HPDE6-E6E7 (cell line): ENCODE data around the gene ELF1.
"Not testable (repeated sequence)": the region's sequence is repeated elsewhere in the genome, so short reads cannot be mapped to it uniquely, and the experiment has no call there.

Experiments used
- DNase-seq: peaks from one replicate; pipeline ENCODE4 v3.0.0; 2011; ENCODE audit warnings: missing footprints; ENCODE audit errors: extremely low spot score

The ELF1 gene

GRCh38 chr13:40940841-40941240, 78.3 kb downstream of the ELF1 start:
- DNase-seq: no peak

GRCh38 chr13:40933508-40934204, 85.5 kb downstream of the ELF1 start:
- no peak for DNase-seq

DNA sequence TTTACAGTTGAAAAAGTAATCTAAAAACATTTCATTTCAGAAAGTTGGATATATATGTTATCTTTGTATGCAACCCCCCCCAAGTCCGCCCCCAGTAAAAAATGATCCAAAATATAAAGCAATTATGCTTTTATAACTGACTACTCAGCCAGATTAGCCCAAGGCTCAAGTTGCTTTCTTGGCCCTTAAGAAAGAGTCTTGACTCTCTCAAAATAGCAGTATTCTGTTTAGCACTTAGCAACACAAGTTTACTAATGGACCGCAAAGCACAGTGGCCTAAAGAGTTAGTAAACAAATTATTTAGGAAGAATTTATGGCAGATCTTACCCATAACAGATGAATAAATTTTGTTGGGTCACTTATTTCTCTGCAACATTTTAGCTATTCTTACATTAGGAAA, 86.9 kb downstream of the ELF1 start:
- DNase-seq: no peak

DNA sequence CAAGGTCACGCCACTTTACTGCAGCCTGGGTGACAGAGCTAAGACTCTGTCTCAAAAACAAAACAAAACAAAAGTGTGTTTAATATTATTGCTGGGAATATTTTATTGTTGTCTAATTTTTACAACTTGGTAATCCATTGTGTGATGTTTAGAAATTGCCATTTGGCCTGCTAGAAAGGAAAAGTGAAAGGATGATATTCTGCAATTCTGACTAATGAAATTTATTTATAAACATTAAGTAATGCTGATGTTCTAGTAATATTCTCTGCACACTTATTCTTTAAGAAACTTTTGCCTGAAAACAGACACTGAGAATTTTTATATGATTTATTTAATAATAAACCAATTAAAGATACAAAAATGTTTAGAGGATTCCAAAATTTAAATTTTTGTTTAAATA, 87.4 kb downstream of the ELF1 start:
- no peak for DNase-seq

GRCh38 chr13:40929883-40930282, 89.2 kb downstream of the ELF1 start:
- not testable (repeated sequence) for DNase-seq

DNA sequence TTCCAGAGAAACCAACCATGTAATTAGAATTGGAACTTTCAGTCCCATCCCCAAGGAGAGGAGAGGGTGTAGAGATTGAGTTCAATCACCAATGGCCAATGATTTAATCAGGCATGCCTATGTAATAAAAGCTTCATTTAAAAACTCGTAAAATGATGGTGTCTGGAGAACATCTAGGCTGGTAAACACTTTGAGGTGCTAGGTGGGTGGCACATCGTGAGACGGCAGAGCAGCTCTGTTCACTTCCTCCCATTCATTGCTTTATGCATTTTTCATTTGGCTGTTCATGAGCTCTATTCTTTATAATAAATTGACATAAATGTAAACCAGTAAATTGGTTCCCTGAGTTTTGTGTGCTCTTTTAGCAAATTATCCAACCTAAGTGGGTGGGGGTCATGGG, 90.1 kb downstream of the ELF1 start:
- DNase-seq: no peak

DNA sequence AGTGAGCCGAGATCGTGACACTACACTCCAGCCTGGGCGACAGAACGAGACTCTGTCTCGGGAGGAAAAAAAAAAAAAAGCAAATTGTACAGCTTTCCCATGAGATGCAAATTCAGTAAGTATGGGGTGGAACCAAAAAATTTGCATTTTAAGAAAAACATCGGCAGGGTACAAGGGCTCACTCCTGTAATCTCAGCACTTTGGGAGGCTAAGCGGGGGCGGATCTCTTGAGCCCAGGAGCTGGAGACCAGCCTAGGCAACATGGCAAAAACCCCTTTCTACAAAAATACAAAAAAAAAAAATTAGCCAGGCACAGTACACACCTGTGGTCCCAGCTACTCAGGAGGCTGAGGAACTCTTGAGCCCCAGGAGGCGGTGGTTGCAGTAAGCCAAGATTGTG, 91.2 kb downstream of the ELF1 start:
- DNase-seq: no peak

DNA sequence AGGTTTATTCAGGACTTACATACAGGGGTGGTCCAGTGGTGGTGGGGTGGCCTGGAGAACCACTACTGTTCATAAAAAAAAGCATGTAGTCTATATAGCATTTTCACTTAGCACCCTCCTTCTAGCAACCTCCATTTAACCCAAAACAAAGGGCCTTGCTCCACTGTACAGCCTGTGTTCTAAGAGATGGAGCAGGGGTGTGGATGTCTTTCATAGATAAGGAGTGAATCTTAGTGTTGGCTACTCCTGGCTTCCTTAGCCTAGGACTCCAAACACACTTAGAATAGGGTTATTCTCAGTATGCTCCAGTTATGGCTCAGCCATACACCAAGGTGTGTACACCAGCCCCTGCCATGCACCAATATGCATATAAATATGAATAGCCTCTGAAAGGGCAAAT, 95.2 kb downstream of the ELF1 start:
- no peak for DNase-seq

- DNase-seq: no peak
Observed at GRCh38 chr13:40922437-40923040, 96.6 kb downstream of the ELF1 start.

GRCh38 chr13:40920826-40921225, 98.3 kb downstream of the ELF1 start:
- DNase-seq: no peak

DNA sequence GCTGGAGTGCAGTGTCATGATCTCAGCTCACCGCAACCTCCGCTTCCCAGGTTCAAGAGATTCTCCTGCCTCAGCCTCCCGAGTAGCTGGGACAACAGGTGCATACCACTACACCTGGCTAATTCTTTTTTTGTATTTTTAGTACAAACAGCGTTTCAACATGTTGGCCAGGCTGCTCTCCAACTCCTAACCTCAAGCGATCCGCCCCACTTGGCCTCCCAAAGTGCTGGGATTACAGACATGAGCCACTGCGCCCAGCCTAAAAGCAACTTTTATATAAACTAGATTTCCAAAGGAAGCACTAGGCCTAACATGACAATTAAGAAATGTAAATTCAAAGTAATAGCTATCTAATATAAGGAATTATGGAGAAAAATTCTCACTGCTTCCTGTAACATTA, 99.2 kb downstream of the ELF1 start:
- DNase-seq: not testable (repeated sequence)

DNA sequence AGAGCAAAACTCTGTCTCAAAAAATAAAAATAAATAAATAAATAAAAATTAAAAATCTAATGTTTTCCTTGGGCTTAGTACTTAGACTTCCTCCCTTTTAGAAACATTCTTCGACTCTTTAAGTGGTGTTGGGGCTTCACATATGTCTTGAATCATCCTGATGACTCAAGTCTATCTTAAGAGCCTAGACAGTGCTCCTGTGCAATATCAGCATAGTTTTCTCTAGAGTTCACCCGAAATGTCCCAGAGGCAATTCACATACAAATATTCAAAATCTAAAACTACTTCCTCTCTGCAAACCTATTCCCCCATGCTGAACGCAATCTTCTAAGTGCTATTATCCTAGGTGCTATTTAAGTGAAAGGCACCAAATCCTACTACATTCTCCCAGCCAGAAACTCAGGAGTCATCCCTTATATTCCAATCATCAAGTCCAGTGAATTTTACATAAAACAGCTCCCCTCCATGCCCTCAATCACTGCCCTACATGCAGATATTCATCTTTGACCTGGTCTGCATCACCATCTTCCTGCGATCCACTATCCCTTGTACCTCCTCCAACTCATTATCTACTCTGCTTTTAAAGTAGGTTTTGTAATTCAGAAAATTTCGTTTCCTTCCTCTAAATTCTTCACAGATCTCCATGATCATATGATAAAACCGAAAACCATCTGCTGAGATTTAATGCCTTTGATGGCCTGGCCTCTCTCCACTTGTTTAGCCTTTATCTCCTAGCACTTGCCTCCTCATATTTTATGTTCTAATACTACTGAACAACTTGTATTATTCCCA, 102.7 kb downstream of the ELF1 start:
- DNase-seq: no peak

GRCh38 chr13:40914863-40915262, 104.3 kb downstream of the ELF1 start:
- not testable (repeated sequence) for DNase-seq

GRCh38 chr13:40911341-40911740, 107.8 kb downstream of the ELF1 start:
- no peak for DNase-seq

DNA sequence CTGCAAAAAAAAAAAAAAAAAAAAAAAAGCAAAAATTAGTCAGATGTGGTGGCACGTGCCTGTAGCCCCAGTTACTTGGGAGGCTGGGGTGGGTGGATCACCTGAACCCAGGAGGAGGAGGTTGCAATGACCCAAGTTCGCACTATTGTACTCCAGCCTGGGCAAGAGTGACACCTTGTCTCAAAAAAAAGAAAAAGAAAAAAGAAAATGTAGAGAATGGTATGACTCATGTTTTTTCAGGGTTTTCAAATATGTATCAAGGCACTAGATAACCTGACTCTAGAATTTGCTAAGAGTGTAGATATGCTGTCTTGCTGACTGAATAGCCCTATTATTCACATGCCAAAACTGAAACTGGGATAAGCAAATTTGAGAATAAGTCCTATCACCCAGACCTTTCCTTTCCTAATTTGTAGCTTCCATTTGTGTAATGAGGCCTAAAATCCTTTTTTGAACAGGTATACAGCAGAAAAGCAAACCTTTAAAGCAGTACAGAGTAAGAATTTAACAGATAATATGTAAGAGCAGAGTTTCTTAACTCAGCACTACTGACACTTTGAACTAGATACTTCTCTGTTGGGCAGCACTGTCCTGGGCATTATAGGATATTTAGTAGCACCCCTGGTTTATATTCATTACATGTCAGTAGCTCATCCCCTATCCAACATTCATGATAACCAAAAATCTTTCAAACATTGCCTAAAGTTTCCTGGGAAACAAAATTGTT, 108.6 kb downstream of the ELF1 start:
- no peak for DNase-seq

DNA sequence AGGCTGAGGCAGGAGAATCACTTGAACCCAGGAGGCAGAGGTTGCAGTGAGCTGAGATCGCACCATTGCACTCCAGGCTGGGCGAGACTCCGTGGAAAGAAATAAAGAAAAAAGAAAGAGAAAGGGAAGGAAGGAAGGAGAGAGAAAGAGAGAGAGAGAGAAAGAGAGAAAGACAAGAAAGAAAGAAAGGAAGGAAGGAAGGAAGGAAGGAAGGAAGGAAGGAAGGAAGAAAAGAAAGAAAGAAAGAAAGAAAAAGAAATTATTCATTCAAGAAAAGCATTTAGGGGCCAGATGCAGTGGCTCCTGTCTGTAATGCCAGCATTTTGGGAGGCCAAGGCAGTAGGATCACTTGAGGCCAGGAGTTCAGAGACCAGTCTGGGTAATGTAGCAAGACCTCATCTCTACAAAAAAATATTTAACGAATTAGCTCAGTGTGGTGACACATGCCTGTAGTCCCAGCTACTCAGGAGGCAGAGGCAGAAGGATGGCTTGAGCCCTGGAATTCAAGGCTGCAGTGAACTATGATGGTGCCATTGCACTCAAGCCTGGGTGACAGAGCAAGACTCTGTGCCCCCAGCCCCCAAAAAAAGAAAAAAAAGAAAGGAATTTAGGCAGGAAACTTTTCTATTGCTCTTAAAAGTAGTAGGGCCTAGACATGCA, 109.4 kb downstream of the ELF1 start:
- not testable (repeated sequence) for DNase-seq

GRCh38 chr13:40908546-40908945, 110.6 kb downstream of the ELF1 start:
- no peak for DNase-seq

GRCh38 chr13:40901032-40901431, 118.1 kb downstream of the ELF1 start:
- not testable (repeated sequence) for DNase-seq

GRCh38 chr13:40900568-40900967, 118.5 kb downstream of the ELF1 start:
- not testable (repeated sequence) for DNase-seq

DNA sequence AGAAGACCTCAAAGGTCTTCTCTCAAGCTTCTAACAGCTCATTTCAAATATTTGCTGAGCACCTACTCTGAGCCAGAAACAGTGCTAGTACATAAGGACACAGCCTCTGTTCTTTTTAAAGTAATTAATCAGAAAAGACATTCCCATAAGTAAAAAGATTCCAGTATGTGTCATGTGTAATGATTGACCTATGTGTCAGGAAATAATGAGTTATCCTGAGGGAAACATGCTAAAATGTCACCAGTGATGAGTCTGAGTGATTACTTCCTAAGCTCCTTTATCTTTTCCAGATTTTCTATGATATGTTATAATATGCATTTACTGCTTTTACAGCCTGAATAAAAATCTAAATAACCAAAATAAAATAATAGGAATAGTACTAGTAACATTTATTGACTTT, 122.1 kb downstream of the ELF1 start:
- no peak for DNase-seq
